Superior temporal gyrus (tissue), 1 donor: ENCODE results near the gene PTX4.

Source experiments
- DNase-seq: peaks from one replicate; pipeline ENCODE4 v3.0.0-alpha.2; 2016; ENCODE audit errors: extremely low spot score

Gene PTX4

GRCh38 chr16:1488619-1489018 is at the start of gene PTX4:
PTX4 (minus strand) TSS chr16:1488944; CDS start chr16:1488909, 35 bp downstream.
- DNase-seq: no peak

- no peak for DNase-seq
Observed at GRCh38 chr16:1537763-1538289, 49.1 kb upstream of the PTX4 start.

- no peak for DNase-seq
Observed at GRCh38 chr16:1537138-1537577, 48.4 kb upstream of the PTX4 start.

- no peak for DNase-seq
Observed at GRCh38 chr16:1536601-1537000, 47.9 kb upstream of the PTX4 start.

GRCh38 chr16:1535391-1536291 is 46.9 kb upstream of the PTX4 start:
- no peak for DNase-seq

GRCh38 chr16:1534021-1535020 is 45.6 kb upstream of the PTX4 start:
- no peak for DNase-seq

- DNase-seq: no peak
Observed at GRCh38 chr16:1533443-1533951, 44.8 kb upstream of the PTX4 start, which contains the start of gene TMEM204. TMEM204 (plus strand) TSS chr16:1533666; CDS start chr16:1534276, 610 bp downstream.

GRCh38 chr16:1532771-1533170 is 44.0 kb upstream of the PTX4 start:
- DNase-seq: no peak

- DNase-seq: no peak
Observed at GRCh38 chr16:1532081-1532760, 43.5 kb upstream of the PTX4 start.

- no peak for DNase-seq
Observed at GRCh38 chr16:1531638-1531910, 42.8 kb upstream of the PTX4 start.

GRCh38 chr16:1530883-1531637 is 42.3 kb upstream of the PTX4 start:
- no peak for DNase-seq

GRCh38 chr16:1530349-1530882 is 41.7 kb upstream of the PTX4 start:
- no peak for DNase-seq

- DNase-seq: no peak
Observed at GRCh38 chr16:1528921-1529537, 40.3 kb upstream of the PTX4 start.

GRCh38 chr16:1527836-1528811 is 39.4 kb upstream of the PTX4 start:
- no peak for DNase-seq

- no peak for DNase-seq
Observed at GRCh38 chr16:1526608-1527555, 38.1 kb upstream of the PTX4 start.

GRCh38 chr16:1525871-1526607 is 37.3 kb upstream of the PTX4 start:
- no peak for DNase-seq

- DNase-seq: no peak
Observed at GRCh38 chr16:1524366-1524765, 35.6 kb upstream of the PTX4 start.
